Right forelimb (tissue), 1 donor: ENCODE data around the gene PSMD12.
A peak's percentile ranks its signal among the peaks of the same experiment; 100 is the strongest.

Source experiments
- DNase-seq: peaks from one replicate; pipeline ENCODE4 v3.0.0-alpha.2; 2018

Gene PSMD12

DNA sequence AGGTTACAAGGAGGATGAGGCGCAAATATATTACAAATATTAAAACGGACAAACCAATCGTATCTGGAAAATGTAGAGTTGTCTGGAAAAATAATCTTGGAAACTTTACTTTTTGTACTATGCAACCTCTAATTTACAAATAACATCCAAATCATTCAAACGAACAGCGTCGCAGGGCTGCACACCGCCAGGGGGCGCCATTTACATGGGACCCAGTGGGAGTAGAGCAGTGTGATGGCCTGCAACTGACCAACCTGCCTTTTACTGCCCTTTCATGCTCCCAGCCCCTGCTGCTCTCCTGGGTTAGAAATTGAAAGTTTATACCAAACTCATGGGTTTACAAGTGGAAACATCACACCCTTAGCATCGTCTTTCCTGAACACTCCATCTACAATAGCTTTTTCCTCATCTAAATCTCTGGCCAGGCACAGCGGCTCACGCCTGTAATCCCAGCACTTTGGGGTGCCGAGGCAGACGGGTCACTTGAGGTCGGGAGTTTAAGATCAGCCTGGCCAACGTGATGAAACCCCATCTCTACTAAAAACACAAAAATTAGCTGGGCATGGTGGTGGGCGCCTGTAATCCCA, 20.7 kb upstream of the PSMD12 start:
- peak; percentile 57 for DNase-seq

DNA sequence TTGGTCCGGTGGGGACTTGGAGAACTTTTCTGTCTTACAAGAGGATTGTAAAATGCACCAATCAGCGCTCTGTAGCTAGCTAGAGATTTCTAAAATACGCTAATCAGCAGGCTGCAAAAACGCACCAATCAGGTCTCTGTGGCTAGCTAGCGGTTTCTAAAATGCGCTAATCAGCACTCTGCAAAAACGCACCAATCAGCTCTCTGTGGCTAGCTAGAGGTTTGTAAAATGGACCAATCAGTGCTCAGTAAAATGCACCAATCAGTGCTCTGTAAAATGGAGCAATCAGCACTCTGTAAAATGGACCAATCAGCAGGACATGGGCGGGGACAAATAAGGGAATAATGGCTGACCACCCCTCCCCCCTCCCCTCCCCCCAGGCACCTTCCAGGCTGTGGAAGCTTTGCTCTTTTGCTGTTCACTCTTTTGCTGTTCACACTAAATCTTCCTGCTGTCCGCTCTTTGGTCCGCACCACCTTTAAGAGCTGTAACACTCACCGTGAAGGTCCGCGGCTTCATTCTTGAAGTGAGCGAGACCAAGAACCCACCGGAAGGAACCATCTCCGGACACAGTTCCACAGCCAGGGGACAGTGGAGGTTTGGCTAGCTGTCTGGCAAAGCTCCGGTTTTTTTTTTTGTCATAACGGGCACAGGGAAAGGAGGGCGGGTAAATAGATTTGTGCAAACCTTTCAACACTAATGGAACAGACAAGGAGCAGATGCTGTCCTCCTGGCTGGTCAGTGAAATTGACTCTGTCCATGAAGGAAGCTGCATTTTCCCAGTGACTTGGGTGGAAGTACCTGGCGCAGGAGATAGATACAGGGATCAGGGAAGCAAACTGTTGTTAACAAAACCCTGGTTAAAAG, 19.0 kb upstream of the PSMD12 start:
- no peak for DNase-seq

DNA sequence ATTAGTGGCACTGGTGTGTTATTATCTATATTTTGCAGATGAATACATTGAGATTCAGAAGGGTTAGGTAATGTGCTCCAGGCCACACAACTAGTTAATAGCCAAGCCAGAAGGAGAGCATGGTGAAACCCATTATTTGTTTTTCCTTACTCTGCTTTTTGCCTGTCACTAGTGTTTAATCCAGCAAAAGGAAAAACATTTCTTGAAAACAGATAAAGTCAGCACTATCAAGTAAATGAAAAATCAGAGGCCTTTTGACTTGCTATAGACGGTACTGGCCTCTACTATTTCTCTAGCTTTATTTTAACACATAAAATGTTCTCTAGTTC, 15.5 kb upstream of the PSMD12 start:
- DNase-seq: no peak

DNA sequence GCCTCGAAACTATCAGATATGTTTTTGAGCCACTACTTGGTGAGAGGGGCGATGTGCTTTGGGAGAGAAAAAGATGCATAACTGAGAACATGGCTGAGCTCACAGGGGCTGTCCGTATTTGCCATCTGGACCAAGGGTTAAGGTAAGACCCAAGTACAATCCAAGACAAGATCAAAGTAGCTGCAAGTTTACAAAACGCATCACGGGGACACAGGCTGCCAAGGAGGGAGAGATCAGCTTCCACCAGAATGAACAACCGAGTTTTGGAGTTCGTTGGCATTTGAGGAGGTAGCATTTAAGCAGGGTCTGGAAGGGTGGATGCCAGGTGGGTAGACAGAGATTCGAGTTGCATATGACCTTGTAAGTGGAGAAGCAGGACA, 12.9 kb upstream of the PSMD12 start:
- DNase-seq: no peak

DNA sequence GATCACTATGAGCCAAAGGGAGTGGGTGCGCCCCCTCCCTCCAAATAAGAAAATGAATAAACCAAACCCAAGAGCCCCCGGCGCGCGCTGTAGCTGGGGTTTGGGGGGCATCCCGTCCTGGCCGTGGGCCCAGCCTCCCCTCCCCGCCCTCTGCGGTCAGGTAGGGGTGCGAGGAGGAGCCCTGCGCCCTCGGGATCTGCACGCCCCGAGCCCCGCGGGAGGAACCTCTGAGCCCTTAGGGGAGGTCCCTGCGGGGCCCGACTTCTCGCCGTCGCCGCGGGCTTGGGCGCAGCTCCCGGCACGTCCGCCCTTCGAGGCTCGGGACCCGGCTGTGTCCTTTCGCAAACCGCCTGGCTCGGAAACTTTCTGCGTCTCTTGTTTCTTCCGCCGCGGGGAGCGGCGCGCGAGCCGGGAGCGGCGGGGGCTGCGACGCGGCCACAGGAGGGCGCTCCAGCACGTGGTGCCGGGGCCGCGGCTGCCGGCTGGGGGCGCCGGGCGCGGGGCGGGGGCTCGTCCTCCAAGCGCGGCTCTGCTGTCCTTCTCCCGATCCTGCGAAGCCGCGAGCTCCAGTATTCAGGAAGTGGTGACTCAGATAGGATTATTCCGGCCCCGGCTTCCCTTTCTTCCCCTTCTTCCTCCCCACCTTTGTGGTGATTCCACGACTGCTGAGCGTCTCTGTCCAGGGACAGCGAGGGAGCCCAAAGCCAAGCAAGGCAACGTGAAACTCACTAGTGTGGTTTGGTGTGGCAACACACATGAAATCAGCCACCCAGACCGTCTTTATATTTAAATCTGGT, 12.3 kb upstream of the PSMD12 start:
- DNase-seq: peak; percentile 88

DNA sequence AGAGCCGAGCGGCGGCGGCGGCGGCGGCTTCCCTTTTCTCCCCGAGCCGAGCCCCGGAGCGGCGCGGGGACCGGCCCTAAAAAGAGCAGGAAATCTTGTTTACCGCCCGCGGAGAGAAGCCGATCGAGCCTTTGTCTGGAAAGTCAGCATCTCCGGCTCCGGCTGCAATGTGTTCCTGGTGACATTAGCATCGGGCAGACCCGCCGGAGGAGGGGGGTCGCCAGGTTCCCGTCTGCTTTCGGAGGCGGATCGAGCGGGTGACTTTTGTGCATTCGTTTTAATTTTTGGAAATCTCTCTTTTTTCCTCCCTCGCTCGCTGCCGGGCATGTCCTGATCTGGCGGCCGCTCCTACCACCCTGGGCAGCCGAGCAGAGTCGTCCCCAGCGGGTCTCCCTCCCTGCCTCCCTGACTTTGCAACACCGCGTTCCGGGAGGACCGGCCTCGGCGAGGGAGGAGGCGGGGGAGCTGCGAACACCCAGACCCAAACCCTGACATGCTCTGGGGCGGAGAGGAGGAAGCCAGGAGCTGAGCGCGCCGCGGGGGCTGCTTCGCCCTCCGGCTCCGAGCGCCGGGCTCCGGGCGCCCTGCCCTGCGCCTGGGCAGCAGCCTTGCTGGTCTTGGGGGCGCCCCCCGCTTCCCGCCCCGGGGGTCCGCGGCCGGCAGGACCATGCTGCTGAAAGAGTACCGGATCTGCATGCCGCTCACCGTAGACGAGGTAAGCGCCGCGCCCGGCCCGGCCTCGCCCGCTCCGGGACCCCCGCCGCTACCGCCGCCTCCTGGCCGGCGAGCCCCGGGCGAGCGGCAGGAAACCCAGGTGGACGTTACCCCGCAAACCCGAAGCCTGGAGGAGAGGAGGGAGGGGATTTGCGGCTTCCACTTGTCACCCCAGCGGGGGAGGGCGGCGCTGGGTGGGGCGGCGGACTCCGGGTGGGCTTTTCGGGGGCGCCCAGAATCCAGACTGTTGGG, 11.4 kb upstream of the PSMD12 start:
- peak; percentile 75 for DNase-seq

DNA sequence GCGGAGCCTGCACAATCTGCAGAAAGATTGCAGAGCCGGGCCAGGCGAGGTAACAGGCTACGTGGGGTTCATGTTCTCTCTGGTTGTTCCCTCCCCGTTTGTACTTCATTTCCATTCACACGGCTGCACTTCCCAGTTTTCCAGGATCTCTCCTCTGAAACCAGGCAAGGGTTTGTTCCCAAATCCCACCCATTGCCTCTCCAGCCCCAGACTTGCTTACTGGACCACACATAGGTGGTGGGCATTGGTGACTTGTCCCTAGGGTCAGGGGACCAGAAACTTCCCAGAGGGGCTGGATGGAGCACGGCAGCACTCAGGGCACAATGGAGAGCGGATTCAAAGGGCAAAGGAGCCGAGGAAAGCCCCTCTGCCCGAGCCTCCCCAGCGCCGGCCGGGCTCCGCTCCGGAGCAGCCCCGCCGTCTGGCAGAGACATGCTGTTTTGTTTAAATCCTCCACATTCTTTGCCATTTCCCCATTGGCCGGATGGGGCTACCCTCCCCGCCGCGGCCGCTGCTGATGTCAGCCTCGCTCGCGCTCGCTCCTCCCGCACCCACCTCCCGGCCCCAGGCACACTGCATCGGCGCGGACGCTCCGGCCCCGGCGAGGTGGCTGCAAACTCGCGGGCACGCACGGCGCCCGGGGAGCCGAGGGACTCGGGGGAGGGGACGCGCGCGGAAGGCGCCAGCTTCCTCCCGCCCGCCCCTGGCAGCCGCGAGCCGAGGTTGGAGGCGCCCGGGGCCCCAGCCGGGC, 10.5 kb upstream of the PSMD12 start, which contains the start of gene PITPNC1:
Gene PITPNC1 (plus strand): TSS at position 545 of the 751 bp plus-strand sequence.
- peak; percentile 90 for DNase-seq

- no peak for DNase-seq
These were observed 10.0 kb upstream of the PSMD12 start for GRCh38 chr17:67376415-67376736.

DNA sequence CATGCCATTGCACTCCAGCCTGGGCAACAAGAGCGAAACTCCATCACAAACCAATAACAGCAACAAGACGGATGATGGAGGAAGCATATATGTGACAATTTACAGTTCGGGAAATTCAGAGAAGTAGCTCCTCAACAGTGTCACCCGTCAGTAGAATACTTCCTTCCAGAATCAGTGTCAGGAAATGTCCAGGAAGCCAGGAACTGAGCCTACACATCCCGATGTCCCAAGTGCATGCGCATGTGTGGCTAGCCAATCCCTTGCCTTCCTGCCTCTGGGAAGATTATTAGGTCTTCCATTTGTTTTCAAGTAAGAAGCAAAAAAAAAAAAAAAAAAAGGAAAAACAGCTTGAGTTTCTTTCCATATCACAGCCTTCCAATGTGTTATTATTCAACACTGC, 9.3 kb upstream of the PSMD12 start:
- DNase-seq: no peak

DNA sequence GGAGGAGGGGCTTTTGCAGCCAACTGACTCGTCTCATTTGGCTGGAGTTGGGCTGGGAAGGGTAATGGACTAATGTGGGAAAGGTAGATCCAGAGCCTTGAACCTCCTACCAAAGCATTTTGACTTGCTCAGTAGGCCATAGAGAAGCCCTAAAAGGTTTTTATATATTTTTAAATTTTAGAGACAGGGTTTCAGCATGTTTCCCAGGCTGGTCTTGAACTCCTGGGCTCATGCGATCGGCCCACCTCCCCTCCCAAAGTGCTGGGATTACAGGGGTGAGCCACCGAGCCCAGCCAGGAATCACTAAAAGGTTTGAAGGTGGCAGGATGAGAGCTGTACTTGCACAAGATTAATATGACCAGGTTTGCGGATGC, 8.7 kb upstream of the PSMD12 start:
- no peak for DNase-seq

GRCh38 chr17:67374329-67375053, 8.1 kb upstream of the PSMD12 start:
- peak; percentile 87 for DNase-seq

DNA sequence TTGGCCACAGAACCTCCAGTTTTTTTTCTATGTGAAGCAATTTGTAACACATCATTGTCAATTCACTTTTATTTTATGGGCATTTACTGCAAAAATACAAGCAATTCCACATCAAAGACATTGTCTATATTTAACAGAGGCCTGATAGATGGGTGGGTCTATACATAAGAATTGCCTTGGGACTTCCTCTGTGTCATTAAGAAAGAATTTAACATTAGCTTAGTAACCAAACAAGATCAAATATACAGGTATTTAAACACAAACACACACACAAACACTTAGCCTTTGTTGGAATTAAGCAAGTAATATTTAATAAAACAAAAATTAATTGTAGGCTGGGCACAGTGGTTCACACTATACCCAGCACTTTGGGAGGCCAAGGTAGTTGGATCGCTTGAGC, 6.4 kb upstream of the PSMD12 start:
- no peak for DNase-seq

DNA sequence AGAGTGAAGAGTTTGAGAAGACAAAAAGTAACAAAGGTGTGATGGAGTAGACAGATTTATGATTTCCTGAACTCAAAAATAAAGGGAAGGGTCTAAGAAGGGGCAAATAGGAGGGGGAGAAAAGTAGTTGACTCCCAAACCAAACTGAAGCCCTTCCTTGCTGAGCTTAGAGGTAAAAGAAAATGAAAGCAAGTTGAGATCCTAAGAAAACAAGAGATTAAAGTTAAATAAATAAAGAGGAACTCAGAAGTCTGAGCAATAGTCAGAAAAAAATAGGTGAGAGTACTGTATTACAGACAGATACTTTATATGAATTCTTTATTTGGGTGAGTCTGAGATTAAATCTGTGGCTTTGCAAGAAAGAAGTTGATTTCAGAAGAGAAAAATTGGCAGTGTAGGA, 3.3 kb upstream of the PSMD12 start:
- no peak for DNase-seq

GRCh38 chr17:67365738-67366192, 612 bp downstream of the PSMD12 start:
- DNase-seq: no peak

- no peak for DNase-seq
These were observed 1.3 kb downstream of the PSMD12 start for GRCh38 chr17:67364847-67365737.

- no peak for DNase-seq
These were observed 4.2 kb downstream of the PSMD12 start for GRCh38 chr17:67362173-67362572.

GRCh38 chr17:67360880-67361279, 5.5 kb downstream of the PSMD12 start:
- no peak for DNase-seq

GRCh38 chr17:67359960-67360791, 6.2 kb downstream of the PSMD12 start:
- DNase-seq: no peak

- no peak for DNase-seq
These were observed 7.8 kb downstream of the PSMD12 start for GRCh38 chr17:67358612-67359011.
